Keratinocyte (primary cell): Measurements from ENCODE around the gene NAPG. TPM values are rescaled to one million over a fixed set of nuclear protein-coding genes. Genes with fewer than 3 reads are reported as not detected.
"Not testable (repeated sequence)": the region's sequence is repeated elsewhere in the genome, so short reads cannot be mapped to it uniquely, and the experiment has no call there.

ENCODE experiments used
- DNase-seq: peaks from one replicate; pipeline ENCODE4 v3.0.0-alpha.2; 2011; ENCODE audit warnings: low read depth, missing footprints, low spot score
- FAIRE-seq: peaks from 2 replicates; lab custom pipeline; 2011; peaks lifted over from hg19 to GRCh38; lab: Jason Lieb, UNC
- H2AFZ ChIP-seq: 2 replicates; pipeline ENCODE4 v1.6.0; 2012; ENCODE audit warnings: low read length, control low read depth, inconsistent platforms; ENCODE audit not compliant: control insufficient read depth
- H3K27ac ChIP-seq: 2 replicates; pipeline ENCODE4 v1.5.1; 2011; ENCODE audit warnings: low read length; ENCODE audit not compliant: control insufficient read depth, insufficient read depth
- H3K27me3 ChIP-seq: 3 replicates; pipeline ENCODE4 v1.6.0; 2011; ENCODE audit warnings: low read length; ENCODE audit not compliant: control insufficient read depth, insufficient read depth; ENCODE audit errors: extremely low read depth
- H3K36me3 ChIP-seq, 2 experiments: 2 replicates in 1 of 2; 3 replicates in 1 of 2; pipeline ENCODE4 v1.5.1; 2011; ENCODE audit warnings: low read length in 2 of 2, mild to moderate bottlenecking in 1 of 2; ENCODE audit not compliant: control insufficient read depth in 2 of 2, insufficient read depth in 2 of 2; ENCODE audit errors: extremely low read depth in 1 of 2
- H3K4me1 ChIP-seq: 3 replicates; pipeline ENCODE4 v1.5.1; 2011; ENCODE audit warnings: low read length; ENCODE audit not compliant: control insufficient read depth, insufficient read depth; ENCODE audit errors: extremely low read depth
- H3K4me2 ChIP-seq: 3 replicates; pipeline ENCODE4 v1.6.0; 2011; ENCODE audit warnings: low read depth, low read length; ENCODE audit not compliant: control insufficient read depth, insufficient read depth; ENCODE audit errors: extremely low read depth
- H3K4me3 ChIP-seq, 3 experiments: fragments of 200-600 bp in 1 of 3; sonication (generic) in 1 of 3; 2 replicates in 2 of 3; 3 replicates in 1 of 3; pipeline ENCODE4 v1.5.1; 2011 to 2016; ENCODE audit warnings: low read length in 3 of 3, mild to moderate bottlenecking in 3 of 3, control low read depth in 2 of 3, inconsistent platforms in 1 of 3, low read depth in 1 of 3, mixed read lengths in 1 of 3, mixed run types in 1 of 3, moderate library complexity in 1 of 3; ENCODE audit not compliant: control insufficient read depth in 2 of 3, insufficient read depth in 2 of 3; ENCODE audit errors: extremely low read depth in 1 of 3
- H3K79me2 ChIP-seq: 2 replicates; pipeline ENCODE4 v1.6.0; 2012; ENCODE audit warnings: low read length; ENCODE audit not compliant: control insufficient read depth, insufficient read depth
- H3K9ac ChIP-seq: 3 replicates; pipeline ENCODE4 v1.6.0; 2011; ENCODE audit warnings: low read length; ENCODE audit not compliant: control insufficient read depth, insufficient read depth; ENCODE audit errors: extremely low read depth
- H3K9me1 ChIP-seq: 3 replicates; pipeline ENCODE4 v1.6.0; 2011; ENCODE audit warnings: low read length; ENCODE audit not compliant: control insufficient read depth, insufficient read depth; ENCODE audit errors: extremely low read depth
- H3K9me3 ChIP-seq: 2 replicates; pipeline ENCODE4 v1.5.1; 2012; ENCODE audit warnings: low read depth, low read length; ENCODE audit not compliant: control insufficient read depth
- H4K20me1 ChIP-seq: 3 replicates; pipeline ENCODE4 v1.6.0; 2011; ENCODE audit warnings: low read length; ENCODE audit not compliant: control insufficient read depth, insufficient read depth; ENCODE audit errors: extremely low read depth
- CTCF ChIP-seq, 3 experiments: IDR thresholded peaks in 1 of 3; conservative IDR thresholded peaks in 1 of 3; optimal IDR thresholded peaks in 1 of 3; 2 replicates in 2 of 3; 3 replicates in 1 of 3; pipeline versions ENCODE3 to v1.5.1; 2011; ENCODE audit warnings: low read length in 3 of 3, mild to moderate bottlenecking in 3 of 3, moderate library complexity in 2 of 3, control low read depth in 1 of 3, inconsistent platforms in 1 of 3; ENCODE audit not compliant: insufficient read depth in 2 of 3; ENCODE audit errors: extremely low read depth in 1 of 3
- EZH2 ChIP-seq: IDR thresholded peaks from one replicate; pipeline ENCODE4 v1.6.1; 2012; ENCODE audit warnings: inconsistent platforms, mild to moderate bottlenecking, low read length, moderate library complexity
- dilution Hi-C: fragments of 300-500 bp; cut with MboI; formaldehyde crosslinking; loops from one replicate; pipeline ENCODE4 v1.7.0; 2020; ENCODE audit warnings: low sequenced_read_pairs; ENCODE audit not compliant: extremely low pct_ligation_motif_present
- polyA plus RNA-seq, 5 experiments: library from polyadenylated mRNA; depleted of rRNA in 3 of 5; stranded (reverse) in 3 of 5; stranded (forward) in 1 of 5; unstranded in 1 of 5; fragments of >200 nt; gene quantifications; 1 replicate in 1 of 5; 2 replicates in 3 of 5; 3 replicates in 1 of 5; pipeline versions ENCODE4 v1.2.1 to v1.2.3, GENCODE V29; 2011 to 2012; ENCODE audit warnings: missing spikeins in 2 of 5, low read depth in 1 of 5, low replicate concordance in 1 of 5

NAPG gene
- polyA plus RNA-seq, 1 donor (not counting 4 experiments of a cell fraction or from before 2014, with no cell fraction given), result 30.8 TPM

GRCh38 chr18:10578573-10578899, 52.7 kb downstream of the NAPG start:
- H4K20me1 ChIP-seq, H3K9me3 ChIP-seq, H3K9me1 ChIP-seq, H3K4me3 ChIP-seq, H3K9ac ChIP-seq, FAIRE-seq, DNase-seq, dilution Hi-C loops, H3K27me3 ChIP-seq, H3K27ac ChIP-seq, H3K36me3 ChIP-seq, H3K79me2 ChIP-seq: not testable (repeated sequence)
- Histone ChIP-seq H2AFZ (peak overlapping the region; percentile 56), H3K4me2 (peak overlapping the region; percentile 35), H3K4me1 (peaks cover 12% of the 10 kb centered on the region)

GRCh38 chr18:10579079-10579867, 53.4 kb downstream of the NAPG start:
- dilution Hi-C loops, result no loop called here
- DNase-seq, result no peak
- Histone ChIP-seq H3K27me3 (no peaks in the 10 kb centered on the region), H3K4me2 (no peak overlapping the region), H2AFZ (no peak overlapping the region), H3K27ac (no peak overlapping the region), H3K36me3 (no peaks in the 10 kb centered on the region), H4K20me1 (no peaks in the 10 kb centered on the region), H3K4me1 (peaks cover 12% of the 10 kb centered on the region), H3K9ac (no peak overlapping the region), H3K4me3 (no peak overlapping the region), H3K79me2 (no peaks in the 10 kb centered on the region), H3K9me3 (no peaks in the 10 kb centered on the region), H3K9me1 (no peaks in the 10 kb centered on the region)
- TF ChIP-seq CTCF (optimal IDR thresholded peaks at IDR 0.05 in 1 of 3, IDR thresholded peaks at IDR 0.05 in 1 of 3, conservative IDR thresholded peaks at IDR 0.05 in 1 of 3; ENCODE audit: extremely low read depth in 1 of 3, insufficient read depth in 2 of 3, low read length in 3 of 3) (no peak), EZH2 (no peak)
- peak; percentile 57 for FAIRE-seq

- dilution Hi-C loops, result no loop called here
- FAIRE-seq, result no peak
- H3K27ac ChIP-seq, result no peak overlapping the region
These were observed 54.4 kb downstream of the NAPG start for GRCh38 chr18:10580215-10580614.

More at GRCh38 chr18:10580215-10580614, 54.4 kb downstream of the NAPG start:
- Histone ChIP-seq H3K4me2 (no peak overlapping the region), H3K9me1 (no peaks in the 10 kb centered on the region), H3K79me2 (no peaks in the 10 kb centered on the region), H3K9me3 (no peaks in the 10 kb centered on the region), H4K20me1 (no peaks in the 10 kb centered on the region), H3K36me3 (no peaks in the 10 kb centered on the region), H2AFZ (no peak overlapping the region), H3K4me3 (no peak overlapping the region), H3K27me3 (no peaks in the 10 kb centered on the region), H3K4me1 (peaks cover 12% of the 10 kb centered on the region), H3K9ac (no peak overlapping the region)
- TF ChIP-seq CTCF (optimal IDR thresholded peaks at IDR 0.05 in 1 of 3, IDR thresholded peaks at IDR 0.05 in 1 of 3, conservative IDR thresholded peaks at IDR 0.05 in 1 of 3; ENCODE audit: extremely low read depth in 1 of 3, insufficient read depth in 2 of 3, low read length in 3 of 3), result no peak
- TF ChIP-seq EZH2, result no peak
- no peak for DNase-seq
